Activated T-helper 9 cell treated with anti-CD3 and anti-CD28 coated beads, Interleukin-2, amount 50 U/mL, for 16 hours (primary cell): ENCODE results near the gene SPIRE2.
"Not testable (repeated sequence)": the region's sequence is repeated elsewhere in the genome, so short reads cannot be mapped to it uniquely, and the experiment has no call there.

Experiments used
- DNase-seq: peaks from one replicate; pipeline ENCODE4 v3.0.0-alpha.2; 2020; ENCODE audit warnings: low read depth

SPIRE2 gene

GRCh38 chr16:89836484-89836883 lies 8.2 kb downstream of the SPIRE2 start:
- not testable (repeated sequence) for DNase-seq

GRCh38 chr16:89837014-89837546 lies 8.8 kb downstream of the SPIRE2 start:
- DNase-seq: no peak

DNA sequence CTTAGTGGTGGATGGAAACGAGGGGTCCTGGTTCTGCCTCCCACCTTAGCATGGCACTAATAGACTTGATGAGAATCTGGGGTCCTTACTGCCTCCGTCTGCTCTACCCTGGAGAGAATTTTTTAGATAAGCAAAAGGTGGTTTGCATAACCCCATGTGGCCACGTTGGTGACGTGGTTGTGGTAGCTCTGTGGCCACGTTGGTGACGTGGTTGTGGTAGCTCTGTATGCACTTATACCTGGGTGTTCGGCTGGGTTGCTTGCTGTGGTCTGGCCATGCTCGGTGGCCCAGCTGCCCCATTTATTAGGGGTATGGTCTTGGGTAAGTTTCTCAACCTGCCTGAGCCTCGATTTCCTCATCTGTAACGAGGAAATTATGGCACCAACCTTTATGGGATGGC lies 13.0 kb downstream of the SPIRE2 start:
- DNase-seq: no peak

GRCh38 chr16:89842471-89843408 lies 14.5 kb downstream of the SPIRE2 start:
- DNase-seq: no peak

GRCh38 chr16:89843409-89844350 lies 15.4 kb downstream of the SPIRE2 start:
- DNase-seq: no peak

GRCh38 chr16:89844739-89845339 lies 16.6 kb downstream of the SPIRE2 start:
- DNase-seq: no peak

- DNase-seq: no peak
These were observed 17.1 kb downstream of the SPIRE2 start for GRCh38 chr16:89845417-89845816.

- DNase-seq: no peak
These were observed 19.0 kb downstream of the SPIRE2 start for GRCh38 chr16:89847051-89847939.

DNA sequence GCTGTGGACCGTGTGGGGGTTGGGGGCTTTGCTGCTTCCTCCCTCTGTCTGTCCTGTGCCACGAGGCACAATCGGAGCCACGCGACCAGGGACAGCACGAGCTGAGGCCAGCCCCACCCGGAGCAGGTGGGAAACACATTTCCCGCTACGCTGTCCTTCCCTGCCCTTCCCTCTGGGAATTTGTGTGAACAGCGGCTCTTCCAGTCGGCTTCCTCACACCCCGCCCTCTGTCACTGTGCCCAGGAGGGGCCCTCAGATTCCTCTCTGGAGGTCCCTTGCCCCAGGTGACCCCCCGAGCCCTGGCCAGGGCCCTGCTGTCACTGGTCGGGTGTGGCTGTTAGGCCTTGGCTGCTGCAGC lies 19.6 kb downstream of the SPIRE2 start:
- DNase-seq: no peak

- no peak for DNase-seq
These were observed 20.7 kb downstream of the SPIRE2 start for GRCh38 chr16:89848974-89849373.

- DNase-seq: no peak
These were observed 25.2 kb downstream of the SPIRE2 start for GRCh38 chr16:89853306-89853993.

DNA sequence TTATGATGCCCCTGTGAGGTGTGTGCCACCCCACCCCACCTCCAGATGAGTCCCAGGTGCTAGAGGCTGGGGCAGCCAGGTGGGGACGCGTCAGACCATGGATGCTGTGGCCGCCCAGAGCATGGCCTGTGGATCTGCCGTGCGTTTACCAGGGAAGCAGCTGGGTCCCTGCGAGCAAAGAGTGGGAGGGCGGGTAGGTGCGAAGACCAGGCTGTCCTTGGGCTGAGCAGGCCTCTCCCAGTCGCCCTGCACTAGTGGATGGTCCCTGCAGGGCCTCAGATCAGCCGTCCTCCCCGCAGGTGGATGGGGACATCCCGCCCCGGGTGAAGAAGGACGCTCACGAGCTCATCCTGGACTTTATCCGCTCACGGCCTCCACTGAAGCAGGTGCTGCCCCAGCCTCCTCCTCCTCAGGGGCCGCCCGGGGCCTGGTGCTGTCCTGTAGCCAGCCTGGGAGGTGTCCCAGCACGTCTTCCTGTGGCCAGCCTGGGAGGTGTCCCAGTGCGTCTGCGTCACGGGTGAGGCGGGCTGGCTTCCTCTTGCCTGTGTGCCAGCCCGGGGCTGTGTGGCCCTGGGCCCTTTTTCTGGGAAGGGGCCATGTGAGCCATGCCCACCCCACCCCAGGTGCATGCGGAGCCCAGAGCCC lies 27.1 kb downstream of the SPIRE2 start:
- DNase-seq: no peak

DNA sequence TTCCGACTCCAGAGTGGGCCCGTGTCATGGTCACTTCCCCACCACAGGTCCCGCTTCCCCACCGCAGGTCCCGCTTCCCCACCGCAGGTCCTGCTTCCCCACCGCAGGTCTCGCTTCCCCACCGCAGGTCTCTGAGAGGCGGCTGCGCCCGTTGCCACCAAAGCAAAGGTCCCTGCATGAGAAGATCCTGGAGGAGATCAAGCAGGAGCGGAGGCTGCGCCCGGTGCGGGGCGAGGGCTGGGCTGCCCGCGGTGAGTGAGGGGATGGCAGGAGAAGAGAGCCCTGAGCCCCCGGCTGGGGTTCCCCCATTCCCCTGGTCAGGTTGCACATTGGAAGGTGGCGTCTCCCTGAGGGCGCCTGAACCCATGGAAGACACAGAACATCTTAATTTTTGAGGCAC lies 27.7 kb downstream of the SPIRE2 start:
- DNase-seq: no peak

DNA sequence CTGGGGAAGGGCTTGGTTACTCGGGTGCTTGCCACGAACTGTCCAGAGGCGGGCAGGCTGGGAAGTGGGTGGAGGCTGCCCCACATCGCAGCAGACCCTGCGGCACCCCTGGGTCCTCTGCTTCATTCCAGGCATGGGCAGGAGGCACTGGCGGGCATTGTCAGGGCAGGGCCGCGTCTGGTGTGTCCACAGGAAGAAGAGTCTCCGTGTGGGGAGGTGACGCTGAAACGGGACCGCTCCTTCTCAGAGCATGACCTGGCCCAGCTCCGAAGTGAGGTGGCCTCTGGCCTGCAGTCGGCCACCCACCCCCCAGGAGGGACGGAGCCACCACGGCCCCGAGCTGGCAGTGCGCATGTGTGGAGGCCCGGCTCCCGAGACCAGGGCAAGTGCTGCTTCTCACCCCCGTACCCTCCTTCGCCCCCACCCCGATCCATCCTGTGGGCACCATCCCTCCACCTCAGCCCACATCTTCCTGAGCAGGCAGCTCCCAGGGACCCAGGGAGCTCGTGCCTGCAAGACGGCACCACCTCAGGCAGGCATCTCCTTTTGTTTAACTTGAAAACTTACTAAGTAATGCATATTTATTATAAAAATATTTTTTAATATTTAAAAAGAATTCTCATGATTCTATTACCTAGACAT lies 30.8 kb downstream of the SPIRE2 start:
- DNase-seq: no peak

GRCh38 chr16:89859615-89860007 lies 31.3 kb downstream of the SPIRE2 start:
- DNase-seq: no peak

DNA sequence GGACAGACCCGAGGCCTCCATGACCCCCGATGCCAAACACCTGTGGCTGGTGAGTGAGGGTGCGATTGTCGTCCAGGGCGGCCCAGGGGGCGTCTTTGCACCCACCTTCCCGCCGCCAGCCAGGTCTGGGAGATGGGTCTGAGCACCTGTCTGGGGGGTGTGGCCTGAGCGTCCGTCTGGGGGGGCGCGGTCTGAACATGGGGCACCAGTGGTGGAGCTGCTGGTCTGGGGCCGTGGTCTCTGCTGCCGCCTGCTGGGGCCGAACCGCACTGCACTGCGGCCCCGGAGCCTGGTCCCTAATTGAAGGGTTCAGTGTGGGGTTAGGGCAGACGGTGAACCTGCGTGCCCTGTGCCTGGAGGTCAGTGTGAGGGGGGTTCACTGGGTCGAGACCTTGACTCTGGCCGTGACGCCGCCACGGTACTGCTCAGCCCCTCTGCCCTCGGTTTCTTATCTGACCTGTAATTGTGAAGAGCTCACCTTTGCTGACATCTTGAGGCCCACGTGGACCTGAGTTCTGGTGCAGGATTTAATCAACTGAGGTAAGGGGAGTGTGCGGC lies 32.6 kb downstream of the SPIRE2 start:
- peak; percentile 67 for DNase-seq

- no peak for DNase-seq
These were observed 33.4 kb downstream of the SPIRE2 start for GRCh38 chr16:89861648-89862047.

- DNase-seq: no peak
These were observed 34.5 kb downstream of the SPIRE2 start for GRCh38 chr16:89862732-89863131.
